GM19193 (cell line): ENCODE measurements around the gene COBL.

Experiments
- POLR2A ChIP-seq: IDR thresholded peaks from 4 replicates; pipeline ENCODE4 v1.6.1; 2011; ENCODE audit not compliant: insufficient read depth, insufficient read length; ENCODE audit errors: extremely low read depth

The COBL gene

GRCh38 chr7:51244053-51244452 is 72.6 kb downstream of the COBL start:
- TF ChIP-seq POLR2A = no peak

- TF ChIP-seq POLR2A = no peak
Observed at GRCh38 chr7:51243631-51244030, 73.0 kb downstream of the COBL start.

GRCh38 chr7:51242881-51243518 is 73.6 kb downstream of the COBL start:
- no peak for TF ChIP-seq POLR2A

GRCh38 chr7:51242007-51242691 is 74.5 kb downstream of the COBL start:
- no peak for TF ChIP-seq POLR2A

- no peak for TF ChIP-seq POLR2A
Observed at GRCh38 chr7:51240868-51241267, 75.7 kb downstream of the COBL start.

- no peak for TF ChIP-seq POLR2A
Observed at GRCh38 chr7:51239691-51240090, 76.9 kb downstream of the COBL start.

GRCh38 chr7:51238981-51239495 is 77.6 kb downstream of the COBL start:
- TF ChIP-seq POLR2A = no peak

- no peak for TF ChIP-seq POLR2A
Observed at GRCh38 chr7:51237446-51238133, 79.0 kb downstream of the COBL start.

- TF ChIP-seq POLR2A = no peak
Observed at GRCh38 chr7:51236470-51237132, 80.0 kb downstream of the COBL start.

GRCh38 chr7:51235593-51236313 is 80.9 kb downstream of the COBL start:
- TF ChIP-seq POLR2A = no peak

GRCh38 chr7:51234609-51235308 is 81.8 kb downstream of the COBL start:
- TF ChIP-seq POLR2A = no peak

GRCh38 chr7:51234139-51234538 is 82.5 kb downstream of the COBL start:
- no peak for TF ChIP-seq POLR2A

GRCh38 chr7:51233374-51233773 is 83.2 kb downstream of the COBL start:
- no peak for TF ChIP-seq POLR2A

- TF ChIP-seq POLR2A = no peak
Observed at GRCh38 chr7:51230723-51231122, 85.9 kb downstream of the COBL start.

- TF ChIP-seq POLR2A = no peak
Observed at GRCh38 chr7:51230324-51230625, 86.3 kb downstream of the COBL start.
